GM23338 (cell line): ENCODE data around the gene ARHGEF17. TPM values are rescaled to one million over a fixed set of nuclear protein-coding genes. Genes with fewer than 3 reads are reported as not detected.

Source experiments
- EZH2 ChIP-seq: fragments of 200-600 bp; sonication (generic); IDR thresholded peaks from one replicate; pipeline ENCODE4 v1.8.0; 2017; ENCODE audit warnings: antibody characterized with exemption, mild to moderate bottlenecking, low read depth; ENCODE audit not compliant: unreplicated experiment
- JUNB ChIP-seq: IDR thresholded peaks from one replicate; pipeline ENCODE4 v1.6.1; 2016; ENCODE audit warnings: antibody characterized with exemption; ENCODE audit not compliant: unreplicated experiment
- POLR2AphosphoS5 ChIP-seq: IDR thresholded peaks from 2 replicates; pipeline ENCODE4 v1.6.1; 2016; ENCODE audit warnings: antibody characterized with exemption, low read depth
- polyA plus RNA-seq: library from polyadenylated mRNA; unstranded; fragments of >200 nt; fragmentation: Nextera tagmentation; extraction: Ambion mirVana; gene quantifications from 2 replicates; pipeline ENCODE4 v1.2.1, GENCODE V29; 2016
- total RNA-seq: library from RNA; depleted of rRNA; stranded (reverse); fragments of >200 nt; shearing (Covaris generic); gene quantifications from 2 replicates; pipeline ENCODE4 v1.2.3, GENCODE V29; 2014
- TF ChIP-seq, protein P1 (sequence below): fragments of 250-450 bp; sonication (Bioruptor Pico); IDR thresholded peaks from 2 replicates; pipeline ENCODE4 v1.5.0; 2020; ENCODE audit warnings: mild to moderate bottlenecking, moderate library complexity
- TF ChIP-seq, protein P2 (sequence below): IDR thresholded peaks from one replicate; pipeline ENCODE4 v1.6.1; 2018; ENCODE audit warnings: antibody characterized with exemption; ENCODE audit not compliant: unreplicated experiment
- TF ChIP-seq, protein P3 (sequence below): IDR thresholded peaks from 2 replicates; pipeline ENCODE4 v1.6.1; 2016; ENCODE audit warnings: antibody characterized with exemption

Gene ARHGEF17
- total and polyA plus RNA-seq, 2 experiments from 2014 or later, result 2.9 to 15.0 TPM

DNA sequence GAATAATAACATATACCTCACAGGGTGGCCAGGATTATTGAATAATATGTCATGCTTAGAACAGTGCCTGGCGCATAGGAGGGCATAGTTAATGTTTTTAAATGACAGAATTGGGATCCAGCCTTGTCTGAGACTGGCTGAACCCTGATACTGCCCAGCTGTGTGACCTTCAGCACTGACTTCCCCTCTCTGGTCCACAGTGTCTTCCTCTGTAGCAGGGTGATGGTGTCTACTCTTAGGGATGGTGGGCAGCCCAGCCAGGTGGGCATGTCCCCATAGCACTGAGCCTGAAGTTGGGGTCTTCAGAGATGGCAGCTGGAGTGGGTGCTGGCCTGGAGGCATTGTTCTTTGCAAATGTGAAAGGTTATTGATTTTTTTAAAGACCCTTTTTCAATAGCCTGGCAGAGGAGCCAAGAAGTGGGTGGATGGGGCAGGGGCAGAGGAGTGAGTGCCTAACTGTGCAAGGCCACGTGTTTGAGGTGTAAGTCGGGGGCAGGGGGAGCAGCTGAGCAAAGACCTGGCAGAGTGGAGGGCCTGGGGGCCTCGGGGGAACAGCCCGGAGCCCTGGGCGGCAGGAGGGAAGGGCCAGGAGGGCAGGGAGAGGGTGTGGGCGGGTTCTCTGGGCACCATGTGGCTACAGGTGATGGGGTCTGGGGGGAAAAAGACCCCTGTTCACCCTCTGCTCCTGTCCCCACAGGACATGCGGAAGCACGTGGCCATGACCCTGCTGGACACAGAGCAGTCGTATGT, 38.3 kb downstream of the ARHGEF17 start (continued):
- TF ChIP-seq, protein P1, sequence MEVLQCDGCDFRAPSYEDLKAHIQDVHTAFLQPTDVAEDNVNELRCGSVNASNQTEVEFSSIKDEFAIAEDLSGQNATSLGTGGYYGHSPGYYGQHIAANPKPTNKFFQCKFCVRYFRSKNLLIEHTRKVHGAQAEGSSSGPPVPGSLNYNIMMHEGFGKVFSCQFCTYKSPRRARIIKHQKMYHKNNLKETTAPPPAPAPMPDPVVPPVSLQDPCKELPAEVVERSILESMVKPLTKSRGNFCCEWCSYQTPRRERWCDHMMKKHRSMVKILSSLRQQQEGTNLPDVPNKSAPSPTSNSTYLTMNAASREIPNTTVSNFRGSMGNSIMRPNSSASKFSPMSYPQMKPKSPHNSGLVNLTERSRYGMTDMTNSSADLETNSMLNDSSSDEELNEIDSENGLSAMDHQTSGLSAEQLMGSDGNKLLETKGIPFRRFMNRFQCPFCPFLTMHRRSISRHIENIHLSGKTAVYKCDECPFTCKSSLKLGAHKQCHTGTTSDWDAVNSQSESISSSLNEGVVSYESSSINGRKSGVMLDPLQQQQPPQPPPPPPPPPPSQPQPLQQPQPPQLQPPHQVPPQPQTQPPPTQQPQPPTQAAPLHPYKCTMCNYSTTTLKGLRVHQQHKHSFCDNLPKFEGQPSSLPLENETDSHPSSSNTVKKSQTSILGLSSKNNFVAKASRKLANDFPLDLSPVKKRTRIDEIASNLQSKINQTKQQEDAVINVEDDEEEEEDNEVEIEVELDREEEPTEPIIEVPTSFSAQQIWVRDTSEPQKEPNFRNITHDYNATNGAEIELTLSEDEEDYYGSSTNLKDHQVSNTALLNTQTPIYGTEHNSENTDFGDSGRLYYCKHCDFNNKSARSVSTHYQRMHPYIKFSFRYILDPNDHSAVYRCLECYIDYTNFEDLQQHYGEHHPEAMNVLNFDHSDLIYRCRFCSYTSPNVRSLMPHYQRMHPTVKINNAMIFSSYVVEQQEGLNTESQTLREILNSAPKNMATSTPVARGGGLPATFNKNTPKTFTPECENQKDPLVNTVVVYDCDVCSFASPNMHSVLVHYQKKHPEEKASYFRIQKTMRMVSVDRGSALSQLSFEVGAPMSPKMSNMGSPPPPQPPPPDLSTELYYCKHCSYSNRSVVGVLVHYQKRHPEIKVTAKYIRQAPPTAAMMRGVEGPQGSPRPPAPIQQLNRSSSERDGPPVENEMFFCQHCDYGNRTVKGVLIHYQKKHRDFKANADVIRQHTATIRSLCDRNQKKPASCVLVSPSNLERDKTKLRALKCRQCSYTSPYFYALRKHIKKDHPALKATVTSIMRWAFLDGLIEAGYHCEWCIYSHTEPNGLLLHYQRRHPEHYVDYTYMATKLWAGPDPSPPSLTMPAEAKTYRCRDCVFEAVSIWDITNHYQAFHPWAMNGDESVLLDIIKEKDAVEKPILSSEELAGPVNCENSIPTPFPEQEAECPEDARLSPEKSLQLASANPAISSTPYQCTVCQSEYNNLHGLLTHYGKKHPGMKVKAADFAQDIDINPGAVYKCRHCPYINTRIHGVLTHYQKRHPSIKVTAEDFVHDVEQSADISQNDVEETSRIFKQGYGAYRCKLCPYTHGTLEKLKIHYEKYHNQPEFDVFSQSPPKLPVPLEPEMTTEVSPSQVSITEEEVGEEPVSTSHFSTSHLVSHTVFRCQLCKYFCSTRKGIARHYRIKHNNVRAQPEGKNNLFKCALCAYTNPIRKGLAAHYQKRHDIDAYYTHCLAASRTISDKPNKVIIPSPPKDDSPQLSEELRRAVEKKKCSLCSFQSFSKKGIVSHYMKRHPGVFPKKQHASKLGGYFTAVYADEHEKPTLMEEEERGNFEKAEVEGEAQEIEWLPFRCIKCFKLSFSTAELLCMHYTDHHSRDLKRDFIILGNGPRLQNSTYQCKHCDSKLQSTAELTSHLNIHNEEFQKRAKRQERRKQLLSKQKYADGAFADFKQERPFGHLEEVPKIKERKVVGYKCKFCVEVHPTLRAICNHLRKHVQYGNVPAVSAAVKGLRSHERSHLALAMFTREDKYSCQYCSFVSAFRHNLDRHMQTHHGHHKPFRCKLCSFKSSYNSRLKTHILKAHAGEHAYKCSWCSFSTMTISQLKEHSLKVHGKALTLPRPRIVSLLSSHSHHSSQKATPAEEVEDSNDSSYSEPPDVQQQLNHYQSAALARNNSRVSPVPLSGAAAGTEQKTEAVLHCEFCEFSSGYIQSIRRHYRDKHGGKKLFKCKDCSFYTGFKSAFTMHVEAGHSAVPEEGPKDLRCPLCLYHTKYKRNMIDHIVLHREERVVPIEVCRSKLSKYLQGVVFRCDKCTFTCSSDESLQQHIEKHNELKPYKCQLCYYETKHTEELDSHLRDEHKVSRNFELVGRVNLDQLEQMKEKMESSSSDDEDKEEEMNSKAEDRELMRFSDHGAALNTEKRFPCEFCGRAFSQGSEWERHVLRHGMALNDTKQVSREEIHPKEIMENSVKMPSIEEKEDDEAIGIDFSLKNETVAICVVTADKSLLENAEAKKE (CRISPR knock-in tag), result no peak
- TF ChIP-seq, protein P2, sequence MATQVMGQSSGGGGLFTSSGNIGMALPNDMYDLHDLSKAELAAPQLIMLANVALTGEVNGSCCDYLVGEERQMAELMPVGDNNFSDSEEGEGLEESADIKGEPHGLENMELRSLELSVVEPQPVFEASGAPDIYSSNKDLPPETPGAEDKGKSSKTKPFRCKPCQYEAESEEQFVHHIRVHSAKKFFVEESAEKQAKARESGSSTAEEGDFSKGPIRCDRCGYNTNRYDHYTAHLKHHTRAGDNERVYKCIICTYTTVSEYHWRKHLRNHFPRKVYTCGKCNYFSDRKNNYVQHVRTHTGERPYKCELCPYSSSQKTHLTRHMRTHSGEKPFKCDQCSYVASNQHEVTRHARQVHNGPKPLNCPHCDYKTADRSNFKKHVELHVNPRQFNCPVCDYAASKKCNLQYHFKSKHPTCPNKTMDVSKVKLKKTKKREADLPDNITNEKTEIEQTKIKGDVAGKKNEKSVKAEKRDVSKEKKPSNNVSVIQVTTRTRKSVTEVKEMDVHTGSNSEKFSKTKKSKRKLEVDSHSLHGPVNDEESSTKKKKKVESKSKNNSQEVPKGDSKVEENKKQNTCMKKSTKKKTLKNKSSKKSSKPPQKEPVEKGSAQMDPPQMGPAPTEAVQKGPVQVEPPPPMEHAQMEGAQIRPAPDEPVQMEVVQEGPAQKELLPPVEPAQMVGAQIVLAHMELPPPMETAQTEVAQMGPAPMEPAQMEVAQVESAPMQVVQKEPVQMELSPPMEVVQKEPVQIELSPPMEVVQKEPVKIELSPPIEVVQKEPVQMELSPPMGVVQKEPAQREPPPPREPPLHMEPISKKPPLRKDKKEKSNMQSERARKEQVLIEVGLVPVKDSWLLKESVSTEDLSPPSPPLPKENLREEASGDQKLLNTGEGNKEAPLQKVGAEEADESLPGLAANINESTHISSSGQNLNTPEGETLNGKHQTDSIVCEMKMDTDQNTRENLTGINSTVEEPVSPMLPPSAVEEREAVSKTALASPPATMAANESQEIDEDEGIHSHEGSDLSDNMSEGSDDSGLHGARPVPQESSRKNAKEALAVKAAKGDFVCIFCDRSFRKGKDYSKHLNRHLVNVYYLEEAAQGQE, result no peak
- TF ChIP-seq EZH2 (no peak), JUNB (no peak), POLR2AphosphoS5 (no peak)
- TF ChIP-seq, protein P3, sequence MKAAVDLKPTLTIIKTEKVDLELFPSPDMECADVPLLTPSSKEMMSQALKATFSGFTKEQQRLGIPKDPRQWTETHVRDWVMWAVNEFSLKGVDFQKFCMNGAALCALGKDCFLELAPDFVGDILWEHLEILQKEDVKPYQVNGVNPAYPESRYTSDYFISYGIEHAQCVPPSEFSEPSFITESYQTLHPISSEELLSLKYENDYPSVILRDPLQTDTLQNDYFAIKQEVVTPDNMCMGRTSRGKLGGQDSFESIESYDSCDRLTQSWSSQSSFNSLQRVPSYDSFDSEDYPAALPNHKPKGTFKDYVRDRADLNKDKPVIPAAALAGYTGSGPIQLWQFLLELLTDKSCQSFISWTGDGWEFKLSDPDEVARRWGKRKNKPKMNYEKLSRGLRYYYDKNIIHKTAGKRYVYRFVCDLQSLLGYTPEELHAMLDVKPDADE, result no peak
